ENCODE measurements around the gene MRNIP.
A peak's percentile ranks its signal among the peaks of the same experiment; 100 is the strongest.

Gene MRNIP

DNA sequence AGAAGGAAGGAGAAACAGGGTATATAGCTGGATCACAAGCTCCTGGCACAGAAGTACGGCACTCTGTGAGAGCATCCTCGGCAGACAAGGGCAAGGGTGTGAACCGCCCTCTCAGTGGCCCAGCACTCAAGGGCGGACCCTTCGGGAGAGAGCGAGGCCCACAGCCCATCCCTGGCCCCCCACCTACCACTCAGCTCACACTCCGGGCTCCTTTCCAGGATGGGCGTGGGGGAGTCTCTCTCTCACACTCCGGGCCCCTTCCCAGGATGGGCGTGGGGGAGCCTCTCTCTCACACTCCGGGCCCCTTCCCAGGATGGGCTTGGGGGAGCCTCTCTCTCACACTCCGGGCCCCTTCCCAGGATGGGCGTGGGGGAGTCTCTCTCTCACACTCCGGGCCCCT lies 12.9 kb upstream of the MRNIP start:
- peak; percentile 72 for DNase-seq (ENCODE audit: low spot score)

DNA sequence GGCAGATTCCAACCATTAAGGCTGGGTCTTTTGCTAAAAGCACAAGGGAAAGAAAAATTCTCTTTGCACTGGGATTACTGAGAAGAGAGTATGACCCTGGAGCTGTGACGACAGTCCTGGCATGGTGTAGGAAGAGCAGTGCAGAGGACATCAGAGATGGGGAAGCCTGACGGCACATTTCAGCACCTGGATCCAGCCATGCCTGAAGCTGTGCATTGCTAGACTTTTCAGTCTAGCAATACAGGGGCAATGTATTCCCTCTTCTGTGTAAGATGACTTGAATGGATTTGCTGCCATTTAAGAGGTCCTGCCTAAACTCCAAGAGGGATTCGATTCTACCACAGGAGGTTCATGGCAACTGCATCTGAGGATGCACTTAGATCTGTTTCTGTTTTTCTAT lies 12.3 kb upstream of the MRNIP start:
- no peak for DNase-seq (ENCODE audit: low spot score)

DNA sequence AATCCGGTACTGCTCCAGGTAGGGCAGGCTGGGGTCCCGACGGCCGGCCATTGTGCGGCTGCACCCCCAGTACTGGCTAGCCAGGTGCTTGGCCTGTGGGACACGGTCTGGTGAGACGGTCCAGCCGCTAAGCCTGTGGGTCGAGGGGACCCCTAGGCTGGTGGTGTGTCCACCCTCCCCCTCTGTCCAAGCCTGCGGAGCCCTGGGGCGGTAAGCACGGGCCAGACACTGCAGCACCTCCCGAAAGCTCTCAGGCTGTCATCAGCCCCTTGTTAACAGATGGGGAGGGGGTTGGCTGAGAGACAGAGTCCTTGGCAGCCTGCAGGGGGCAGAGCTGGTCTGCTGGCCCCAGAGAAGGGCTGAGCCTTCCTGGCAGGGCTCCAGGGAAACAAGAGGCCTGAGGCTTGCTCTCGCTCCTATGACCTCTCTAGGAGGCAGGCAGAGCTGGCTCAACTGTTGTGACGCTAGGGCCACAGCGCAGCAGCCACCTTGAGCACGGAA lies 11.8 kb upstream of the MRNIP start:
- peak; percentile 70 for DNase-seq (ENCODE audit: low spot score)

DNA sequence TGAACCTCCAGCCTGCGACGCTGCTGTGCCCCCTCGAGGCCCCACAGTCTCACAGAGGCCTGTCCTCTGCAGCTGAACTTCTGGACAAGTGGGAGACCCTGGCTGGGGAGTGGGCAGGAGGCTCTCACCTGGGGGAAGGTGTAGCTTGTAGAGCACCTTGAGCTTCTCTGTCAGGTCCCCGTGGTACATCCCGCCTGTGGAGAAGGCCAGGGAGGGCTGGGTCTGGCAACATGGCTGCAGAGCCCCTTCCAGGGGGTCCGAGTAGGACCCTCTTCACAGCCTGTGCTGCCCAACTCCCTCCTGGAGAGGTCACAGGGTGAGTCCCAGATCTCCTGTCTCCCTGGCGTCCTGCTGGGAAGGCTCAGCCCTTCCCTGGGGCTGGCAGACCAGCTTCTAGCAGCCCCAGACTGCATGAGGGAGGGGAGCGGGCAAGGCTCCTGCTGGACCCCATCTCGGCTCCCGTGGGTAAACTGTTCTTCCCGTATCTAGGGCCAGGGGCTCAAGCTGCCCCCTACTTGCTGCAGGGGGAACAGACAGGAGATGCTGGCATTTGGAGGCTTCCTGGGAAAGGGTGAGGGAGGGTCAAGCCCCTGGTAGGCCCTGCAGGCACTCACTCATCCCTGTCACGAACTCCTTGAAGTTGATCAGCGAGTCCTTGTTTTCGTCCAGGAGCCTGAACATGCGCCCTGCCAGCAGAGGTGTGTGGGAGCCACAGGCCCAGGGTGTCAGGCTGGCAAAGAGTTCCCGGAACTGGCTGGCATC lies 11.2 kb upstream of the MRNIP start:
- peak; percentile 55 for DNase-seq (ENCODE audit: low spot score)

DNA sequence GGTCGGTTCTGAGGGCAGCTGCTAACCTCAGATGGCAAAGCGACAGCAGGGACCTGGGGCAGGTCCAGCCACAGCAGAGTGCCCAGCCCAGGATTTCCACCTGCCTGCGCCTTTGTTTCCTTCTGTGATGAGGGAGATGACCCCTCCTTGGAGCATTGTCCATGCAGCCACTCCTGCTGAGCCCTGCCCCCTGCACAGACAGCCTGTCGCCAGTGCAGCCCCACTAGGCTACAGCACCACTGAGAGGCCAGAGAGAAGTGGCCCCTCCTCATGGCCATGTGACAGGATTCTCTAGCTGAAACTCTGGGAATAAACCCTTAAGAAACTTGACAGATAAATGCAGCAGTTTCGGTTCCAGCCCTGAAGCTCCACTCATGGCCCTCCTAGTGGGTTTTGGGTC lies 10.5 kb upstream of the MRNIP start:
- peak; percentile 48 for DNase-seq (ENCODE audit: low spot score)

- peak; percentile 58 for DNase-seq (ENCODE audit: low spot score)
These were observed 9.9 kb upstream of the MRNIP start for GRCh38 chr5:179868541-179868940.

GRCh38 chr5:179867476-179867875 lies 8.9 kb upstream of the MRNIP start:
- DNase-seq (ENCODE audit: low spot score) = peak; percentile 18

DNA sequence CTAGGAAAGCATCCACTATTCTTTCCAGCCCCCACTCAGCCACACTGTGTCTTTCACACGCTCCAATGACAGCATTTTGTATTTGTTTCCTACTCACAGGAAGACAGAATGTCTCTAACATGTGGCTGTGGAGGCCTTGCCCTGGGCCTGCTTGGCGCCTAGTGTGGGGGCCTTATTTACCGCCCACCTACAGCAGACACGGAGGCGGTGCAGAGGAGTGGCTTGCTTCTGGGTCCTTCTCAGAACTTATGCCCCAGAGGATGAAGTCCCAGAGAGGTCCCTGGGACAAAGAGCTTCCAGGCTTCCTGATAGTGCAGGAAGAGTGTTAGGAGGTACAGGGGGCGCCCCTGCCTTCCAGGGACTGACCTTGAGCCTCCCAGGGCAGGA lies 8.5 kb upstream of the MRNIP start:
- peak; percentile 31 for DNase-seq (ENCODE audit: low spot score)

DNA sequence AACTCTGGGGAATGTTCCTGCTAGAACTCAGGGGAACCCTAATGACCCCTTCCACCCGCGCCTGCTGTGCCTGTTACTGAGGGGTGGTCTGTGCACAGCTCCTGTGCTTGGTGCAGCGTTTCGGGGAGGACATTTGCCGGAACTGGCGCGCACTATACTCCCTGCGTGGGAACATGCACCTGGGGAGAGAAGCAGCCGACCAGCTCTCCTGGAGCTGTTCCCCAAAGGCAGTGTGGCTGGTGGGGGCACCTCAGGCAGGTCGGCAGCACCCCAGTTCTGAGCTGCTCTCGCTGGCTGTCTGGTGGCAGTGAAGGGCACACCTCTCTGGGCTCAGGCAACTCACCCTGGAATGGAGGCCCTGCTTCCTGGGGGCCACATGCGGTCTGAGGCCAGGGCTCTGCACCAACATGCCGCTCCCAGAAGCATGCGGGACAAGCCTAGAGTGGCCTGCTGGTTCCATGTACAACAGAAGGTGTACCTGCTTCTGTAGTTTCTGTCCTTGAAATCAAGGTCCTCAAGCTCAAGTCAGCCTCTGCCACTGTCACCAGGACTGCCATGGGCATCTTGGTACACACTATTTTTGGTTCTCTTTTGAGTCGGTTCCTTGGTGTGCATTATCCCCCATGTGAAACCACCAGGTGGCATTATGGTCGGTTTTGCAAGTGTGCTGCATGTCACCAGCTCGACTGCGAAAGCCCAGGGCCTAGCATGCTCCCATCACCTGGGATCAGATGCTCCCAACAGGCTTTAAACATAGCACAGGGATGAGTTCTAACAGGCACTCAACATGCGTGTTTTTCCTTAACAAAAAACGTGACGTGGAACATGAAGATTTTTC lies 7.8 kb upstream of the MRNIP start:
- peak; percentile 45 for DNase-seq (ENCODE audit: low spot score)

GRCh38 chr5:179865491-179866240 lies 7.0 kb upstream of the MRNIP start:
- DNase-seq (ENCODE audit: low spot score) = peak; percentile 50

DNA sequence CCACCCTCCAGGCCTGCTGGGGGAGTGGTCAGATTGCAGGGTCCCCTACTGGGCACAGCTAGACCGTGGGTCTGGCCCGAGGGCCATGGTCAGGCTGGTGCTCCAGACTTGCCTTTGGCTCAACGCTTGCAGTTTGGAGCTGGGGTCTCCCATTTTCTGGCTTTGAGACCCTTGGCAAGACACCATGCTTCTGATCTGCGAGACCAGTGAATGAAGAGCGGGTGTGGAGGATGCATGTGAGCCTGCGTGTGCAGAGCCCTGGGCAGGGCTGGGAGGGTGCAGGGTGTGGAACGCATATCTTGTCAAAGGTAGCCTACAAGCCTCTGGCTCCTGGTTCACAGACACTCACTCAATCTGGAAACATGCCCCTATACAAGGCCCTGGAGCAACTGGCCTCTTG lies 6.1 kb upstream of the MRNIP start:
- peak; percentile 48 for DNase-seq (ENCODE audit: low spot score)

DNA sequence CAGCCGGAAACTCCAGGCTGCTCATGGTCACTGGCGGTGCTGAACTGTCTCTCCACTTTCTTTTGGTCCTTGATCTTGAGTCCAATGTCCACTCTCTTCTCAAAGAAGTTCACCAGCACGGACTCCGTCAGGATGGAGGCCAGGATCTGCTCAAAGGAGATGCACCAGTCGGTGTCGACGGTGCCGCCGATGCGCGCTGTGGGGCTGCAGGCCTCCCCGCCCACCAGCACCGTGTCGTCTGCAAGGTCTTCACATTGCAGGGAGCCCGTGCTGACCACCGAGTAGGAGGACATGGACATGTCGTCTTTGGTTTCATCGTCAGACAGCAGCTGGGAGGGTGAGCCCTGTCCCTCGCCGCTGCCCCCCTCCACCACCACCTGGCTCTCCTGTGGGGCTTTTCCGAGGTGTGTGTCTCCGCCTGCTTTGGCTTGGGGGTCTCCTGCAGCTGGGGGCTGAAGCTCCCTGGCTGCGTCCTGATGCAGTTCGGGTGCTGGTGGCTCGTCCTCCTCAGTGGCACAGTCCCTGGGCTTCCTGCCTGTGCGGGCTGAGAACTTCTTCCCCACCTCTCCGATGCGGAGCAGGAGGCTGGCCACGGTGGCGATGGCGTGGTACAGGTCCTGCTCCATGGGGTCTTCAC lies 5.0 kb upstream of the MRNIP start:
- DNase-seq (ENCODE audit: low spot score) = peak; percentile 46

DNA sequence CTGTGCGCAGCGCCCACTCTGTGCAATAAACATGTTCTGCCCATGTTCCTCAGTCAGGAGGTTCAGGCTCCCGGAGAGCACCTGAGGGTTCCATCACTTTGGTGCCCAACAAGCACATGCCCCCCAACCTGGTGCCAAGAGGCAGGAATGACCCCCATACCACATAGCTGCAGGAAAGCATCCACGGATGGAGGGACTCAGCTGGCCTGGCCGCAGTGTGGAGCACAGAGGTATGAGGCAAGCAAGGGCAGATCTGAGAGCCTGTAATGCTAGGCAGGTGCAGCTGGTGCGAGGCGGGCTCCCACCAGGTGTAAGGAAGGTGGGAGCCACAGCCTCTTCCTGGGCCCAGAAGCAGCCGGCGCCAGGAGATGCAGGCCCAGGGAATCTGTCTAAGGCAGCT lies 4.3 kb upstream of the MRNIP start:
- DNase-seq (ENCODE audit: low spot score) = peak; percentile 46

DNA sequence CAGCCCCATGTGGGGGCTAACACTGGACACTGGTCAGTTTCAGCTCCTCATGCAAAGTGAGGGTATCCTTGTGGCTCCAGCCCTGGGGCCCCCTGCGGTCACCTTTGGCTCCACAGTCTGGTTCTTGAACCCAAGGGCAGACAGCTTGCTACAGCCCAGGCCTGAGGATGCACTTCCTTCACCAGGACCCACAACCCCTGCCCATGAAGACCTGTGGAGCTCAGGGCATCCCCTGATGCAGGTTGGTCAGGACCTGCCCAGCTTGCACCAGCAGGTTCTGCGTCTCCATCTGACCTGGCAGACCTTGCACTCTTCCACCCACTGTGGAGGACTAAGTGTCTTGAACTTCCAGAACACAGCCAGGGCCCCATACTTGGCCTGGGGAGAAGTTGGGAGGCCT lies 3.7 kb upstream of the MRNIP start:
- DNase-seq (ENCODE audit: low spot score) = peak; percentile 46

DNA sequence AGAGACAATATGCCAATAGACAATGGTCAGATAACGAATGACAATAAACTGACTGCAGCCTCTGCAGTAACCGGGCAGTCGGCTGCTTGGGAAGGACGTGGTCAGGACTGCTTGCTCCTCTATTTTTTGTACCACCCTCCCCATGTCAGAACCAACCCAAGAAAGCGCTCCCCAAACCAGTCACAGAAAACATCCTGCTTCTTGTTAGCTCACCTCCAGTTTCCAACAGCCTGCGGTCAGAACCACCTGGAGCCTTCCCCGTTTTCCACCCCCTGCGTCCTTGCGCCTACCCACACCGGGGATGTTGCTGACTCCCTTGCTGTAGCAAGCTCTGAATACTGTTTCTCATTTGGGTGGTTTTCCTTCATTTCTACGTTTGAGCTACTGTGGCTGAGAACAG lies 1.7 kb upstream of the MRNIP start:
- DNase-seq (ENCODE audit: low spot score) = peak; percentile 23

- DNase-seq (ENCODE audit: low spot score) = no peak
These were observed 404 bp downstream of the MRNIP start for GRCh38 chr5:179858241-179858585.

DNA sequence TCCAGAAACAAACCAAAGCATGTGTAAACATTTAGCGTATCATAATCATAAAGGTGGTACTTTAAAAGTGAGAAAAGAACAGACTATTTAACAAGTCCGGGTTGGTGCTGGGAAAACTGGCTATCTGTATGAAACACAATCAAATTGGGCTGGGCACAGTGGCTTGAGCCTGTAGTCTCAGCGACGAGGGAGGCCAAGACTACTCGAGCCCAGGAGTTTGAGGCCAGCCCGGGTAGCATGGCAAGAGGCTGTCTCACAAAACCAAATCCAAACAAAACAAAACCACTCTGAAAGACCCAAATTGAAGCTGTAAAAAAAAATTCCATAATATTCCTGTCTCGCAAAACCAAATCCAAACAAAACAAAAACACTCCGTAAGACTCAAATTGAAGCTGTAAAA lies 4.3 kb downstream of the MRNIP start:
- no peak for DNase-seq (ENCODE audit: low spot score)

DNA sequence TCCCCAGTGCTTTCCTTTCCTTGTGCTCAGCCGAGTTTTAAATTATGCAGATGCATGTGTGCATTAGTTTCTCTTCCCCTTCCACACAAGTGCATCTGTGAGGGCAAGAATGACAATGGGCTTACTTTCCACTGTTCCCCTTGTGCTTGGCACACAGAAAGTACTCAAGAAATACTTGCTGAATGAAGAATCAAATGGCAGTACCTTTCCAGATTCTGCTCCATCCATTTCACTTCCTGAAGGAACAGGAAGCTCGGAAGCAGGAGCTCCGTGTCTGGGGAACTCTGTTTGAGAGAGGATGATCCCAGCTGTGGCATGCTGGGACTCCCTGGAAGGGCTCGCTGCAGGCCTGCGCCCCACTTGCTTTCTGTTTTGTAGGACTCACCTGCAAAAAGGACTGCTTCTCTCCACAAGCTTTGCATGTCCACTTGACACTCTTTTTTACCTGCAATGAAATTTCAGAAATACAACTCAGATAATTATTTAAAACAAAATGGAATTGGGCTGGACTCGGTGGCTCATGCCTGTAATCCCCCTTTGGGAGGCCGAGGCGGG lies 5.5 kb downstream of the MRNIP start:
- DNase-seq (ENCODE audit: low spot score) = no peak

DNA sequence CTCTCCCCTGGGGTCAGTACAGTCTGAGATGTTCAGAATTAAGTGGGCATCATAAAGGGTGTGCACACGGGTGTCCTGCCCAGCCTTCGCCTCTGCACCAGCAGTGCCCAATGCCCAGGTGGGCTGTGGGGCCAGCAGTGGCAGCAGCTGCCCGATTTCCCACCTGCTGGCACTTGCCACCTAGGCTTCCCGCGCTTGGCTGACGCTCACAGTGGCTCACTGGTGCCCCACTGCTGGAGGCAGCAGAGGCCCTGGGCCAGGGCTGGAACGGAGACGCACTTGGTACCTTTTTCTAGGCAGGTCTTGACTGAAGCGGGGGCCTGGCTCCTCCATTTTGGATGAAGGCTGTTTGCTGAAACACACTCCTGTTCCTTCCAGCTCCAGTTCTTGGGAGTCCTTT lies 17.0 kb downstream of the MRNIP start:
- DNase-seq (ENCODE audit: low spot score) = no peak

GRCh38 chr5:179840766-179841165 lies 17.9 kb downstream of the MRNIP start:
- DNase-seq (ENCODE audit: low spot score) = no peak

DNA sequence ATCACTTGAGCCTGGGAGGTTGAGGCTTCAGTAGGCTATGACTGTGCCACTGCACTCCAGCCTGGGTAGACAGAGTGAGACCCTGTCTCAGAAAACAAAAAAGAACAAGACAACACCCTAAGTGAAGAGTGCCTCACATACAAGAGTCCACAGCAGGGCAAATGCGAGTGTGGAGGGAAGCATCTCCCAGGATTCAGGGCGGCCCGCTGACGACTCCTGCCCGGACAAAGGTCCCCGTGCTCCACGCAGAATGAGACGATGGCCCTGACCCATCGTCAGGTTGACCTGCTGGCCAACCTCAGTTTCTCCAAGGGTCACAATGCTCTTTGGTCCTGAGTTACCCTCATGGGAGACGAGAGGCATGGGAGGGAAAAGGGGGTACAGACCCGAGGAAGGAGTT lies 18.3 kb downstream of the MRNIP start:
- DNase-seq (ENCODE audit: low spot score) = no peak

Data from left forelimb (tissue), 1 donor.